Endothelial cell of umbilical vein (primary cell): ENCODE data around the gene RAB21. TPM values are rescaled to one million over a fixed set of nuclear protein-coding genes. Genes with fewer than 3 reads are reported as not detected.

Source experiments
- BruUV-seq: library from RNA; stranded (reverse); fragments of 400-500 nt; replicated peaks from 2 replicates; lab custom pipeline; 2021; lab: Mats Ljungman, UMichigan
- CTCF ChIA-PET: fragments of 300-600, 350-600 bp; sonication (Branson Sonifier 250); formaldehyde crosslinking; loops from one replicate; lab custom pipeline; 2021; ENCODE audit warnings: antibody characterized with exemption, inconsistent platforms; lab: Charles Lee
- POLR2A ChIA-PET: fragments of 300-600, 350-600 bp; sonication (Branson Sonifier 250); formaldehyde crosslinking; loops from one replicate; lab custom pipeline; 2021; ENCODE audit warnings: antibody characterized with exemption, inconsistent platforms; lab: Charles Lee
- DNase-seq: peaks from one replicate; pipeline ENCODE4 v3.0.0-alpha.2; 2011; ENCODE audit warnings: low read depth, low spot score
- FAIRE-seq: peaks from 2 replicates; lab custom pipeline; 2011; peaks lifted over from hg19 to GRCh38; lab: Jason Lieb, UNC
- H2AFZ ChIP-seq: 2 replicates; pipeline ENCODE4 v1.6.0; 2012; ENCODE audit warnings: low read depth, low read length, control low read depth, inconsistent platforms
- H3K27ac ChIP-seq: 2 replicates; pipeline ENCODE4 v1.5.1; 2011; ENCODE audit warnings: low read depth, mild to moderate bottlenecking, control low read depth, low read length, moderate library complexity; ENCODE audit not compliant: insufficient read depth
- H3K27me3 ChIP-seq, 2 experiments: 2 replicates each; pipeline versions ENCODE4 v1.6.0 to v1.6.1; 2011; ENCODE audit warnings: low read length in 2 of 2, mixed read lengths in 1 of 2; ENCODE audit not compliant: control insufficient read depth in 2 of 2, insufficient read depth in 2 of 2
- H3K36me3 ChIP-seq, 2 experiments: 2 replicates in 1 of 2; 3 replicates in 1 of 2; pipeline ENCODE4 v1.5.1; 2011; ENCODE audit warnings: low read length in 2 of 2, mild to moderate bottlenecking in 1 of 2, moderate library complexity in 1 of 2; ENCODE audit not compliant: control insufficient read depth in 2 of 2, insufficient read depth in 2 of 2; ENCODE audit errors: extremely low read depth in 1 of 2
- H3K4me1 ChIP-seq: 3 replicates; pipeline ENCODE4 v1.5.1; 2011; ENCODE audit warnings: mild to moderate bottlenecking, low read length; ENCODE audit not compliant: control insufficient read depth, insufficient read depth; ENCODE audit errors: extremely low read depth
- H3K4me2 ChIP-seq: 2 replicates; pipeline ENCODE4 v1.6.1; 2011; ENCODE audit warnings: low read length, control low read depth, mixed read lengths; ENCODE audit not compliant: insufficient read depth
- H3K4me3 ChIP-seq, 3 experiments: fragments of 200-600 bp in 1 of 3; sonication (generic), shearing (Covaris generic) in 1 of 3; replicated peaks in 1 of 3; 2 replicates each; pipeline ENCODE4 v1.5.1; 2011 to 2016; ENCODE audit warnings: control low read depth in 3 of 3, low read length in 3 of 3, mild to moderate bottlenecking in 2 of 3, inconsistent platforms in 1 of 3, low read depth in 1 of 3, moderate library complexity in 1 of 3; ENCODE audit not compliant: insufficient read depth in 1 of 3
- H3K79me2 ChIP-seq: 2 replicates; pipeline ENCODE4 v1.6.0; 2012; ENCODE audit warnings: low read length, inconsistent platforms; ENCODE audit not compliant: control insufficient read depth, insufficient read depth
- H3K9ac ChIP-seq: replicated peaks from 2 replicates; pipeline ENCODE3; 2011; ENCODE audit warnings: low read length, control low read depth; ENCODE audit not compliant: insufficient read depth; ENCODE audit errors: extremely low read depth
- H3K9me1 ChIP-seq: replicated peaks from 3 replicates; pipeline ENCODE4 v1.6.0; 2011; ENCODE audit warnings: mild to moderate bottlenecking, low read length; ENCODE audit not compliant: control insufficient read depth, insufficient read depth; ENCODE audit errors: extremely low read depth
- H3K9me3 ChIP-seq: replicated peaks from 2 replicates; pipeline ENCODE4 v1.5.1; 2012; ENCODE audit warnings: low read length, inconsistent platforms; ENCODE audit not compliant: control insufficient read depth, insufficient read depth
- H4K20me1 ChIP-seq: replicated peaks from 2 replicates; pipeline ENCODE3; 2011; ENCODE audit warnings: mild to moderate bottlenecking, low read length; ENCODE audit not compliant: control insufficient read depth, insufficient read depth; ENCODE audit errors: extremely low read depth
- FOS ChIP-seq: IDR thresholded peaks from 2 replicates; pipeline ENCODE4 v1.6.1; 2011; ENCODE audit warnings: mild to moderate bottlenecking, low read length, moderate library complexity, borderline replicate concordance; ENCODE audit not compliant: insufficient read depth
- MYC ChIP-seq: IDR thresholded peaks from one replicate; pipeline ENCODE4 v1.6.1; 2011; ENCODE audit warnings: mild to moderate bottlenecking, low read depth, low read length
- dilution Hi-C: fragments of 300-500 bp; cut with MboI; formaldehyde crosslinking; loops from one replicate; pipeline ENCODE4 v1.15.0; 2019; ENCODE audit warnings: low sequenced_read_pairs; ENCODE audit not compliant: extremely low pct_ligation_motif_present
- intact Hi-C: fragments of 100-400 bp; cut with micrococcal nuclease; formaldehyde crosslinking; loops from one replicate; pipeline ENCODE4 v1.10.0; 2022
- polyA plus RNA-seq, 4 experiments: library from polyadenylated mRNA; depleted of rRNA in 3 of 4; stranded (reverse) in 3 of 4; unstranded in 1 of 4; fragments of >200 nt; gene quantifications; 2 replicates each; pipeline versions ENCODE4 v1.2.1 to v1.2.3, GENCODE V29; 2011 to 2012; ENCODE audit warnings: missing spikeins in 1 of 4
- total RNA-seq: library from RNA; stranded (reverse); gene quantifications from 2 replicates; pipeline ENCODE4 v1.2.3, GENCODE V29; 2021
- TF ChIP-seq, protein P1 (sequence below), 2 donors: IDR thresholded peaks; 1 replicate in 1 of 2; 2 replicates in 1 of 2; pipeline ENCODE4 v1.5.1; 2011; ENCODE audit warnings: low read length in 2 of 2, mild to moderate bottlenecking in 2 of 2, moderate library complexity in 2 of 2, control low read depth in 1 of 2, inconsistent platforms in 1 of 2, low read depth in 1 of 2; ENCODE audit not compliant: insufficient read depth in 1 of 2; ENCODE audit errors: extremely low read depth in 1 of 2

The RAB21 gene
- total and polyA plus RNA-seq, 2 donors (not counting 3 experiments of a cell fraction or from before 2014, with no cell fraction given): 1.8 to 49.6 TPM

DNA sequence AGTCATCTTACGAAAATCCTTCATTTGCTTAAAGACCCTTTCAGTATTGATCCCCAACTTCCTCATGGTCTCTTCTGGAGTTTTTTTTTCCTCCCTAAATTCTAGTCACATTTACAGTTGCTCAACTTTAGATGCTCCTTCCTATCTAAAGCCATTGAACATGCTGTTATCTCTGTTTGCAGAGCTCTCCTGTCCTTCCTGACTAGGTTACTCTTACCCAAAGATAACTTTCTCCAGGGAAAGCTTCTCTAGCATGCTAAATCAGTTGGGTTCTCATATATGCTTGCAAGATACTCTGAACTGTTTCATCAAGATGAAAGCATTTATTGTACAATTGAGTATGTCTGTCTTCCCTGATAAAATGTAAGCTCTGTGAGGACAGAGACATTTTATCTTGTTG lies 1.8 kb upstream of the RAB21 start:
- H3K4me2 ChIP-seq: no peak overlapping the region
- DNase-seq (no peak), FAIRE-seq (no peak)
- no peaks in the 10 kb centered on the region for H3K9me1 ChIP-seq
- no peak overlapping the region for H3K9ac ChIP-seq
- TF ChIP-seq MYC: no peak
- ChIA-PET POLR2A (no interaction called here), CTCF (no interaction called here)
- BruUV-seq: no TSS peak
- no peaks in the 10 kb centered on the region for H3K36me3 ChIP-seq
- H2AFZ ChIP-seq: no peak overlapping the region
- H3K27me3 ChIP-seq: peaks cover 15 to 46% of the 10 kb centered on the region in 2 experiments
- no peaks in the 10 kb centered on the region for H3K9me3 ChIP-seq
- H3K79me2 ChIP-seq: peaks cover 28% of the 10 kb centered on the region
- H3K4me1 ChIP-seq: peaks cover 16% of the 10 kb centered on the region
- no peak overlapping the region for H3K4me3 ChIP-seq
- no peak overlapping the region for H3K27ac ChIP-seq
- intact Hi-C loops (no loop called here), dilution Hi-C loops (no loop called here)
- H4K20me1 ChIP-seq: no peaks in the 10 kb centered on the region

DNA sequence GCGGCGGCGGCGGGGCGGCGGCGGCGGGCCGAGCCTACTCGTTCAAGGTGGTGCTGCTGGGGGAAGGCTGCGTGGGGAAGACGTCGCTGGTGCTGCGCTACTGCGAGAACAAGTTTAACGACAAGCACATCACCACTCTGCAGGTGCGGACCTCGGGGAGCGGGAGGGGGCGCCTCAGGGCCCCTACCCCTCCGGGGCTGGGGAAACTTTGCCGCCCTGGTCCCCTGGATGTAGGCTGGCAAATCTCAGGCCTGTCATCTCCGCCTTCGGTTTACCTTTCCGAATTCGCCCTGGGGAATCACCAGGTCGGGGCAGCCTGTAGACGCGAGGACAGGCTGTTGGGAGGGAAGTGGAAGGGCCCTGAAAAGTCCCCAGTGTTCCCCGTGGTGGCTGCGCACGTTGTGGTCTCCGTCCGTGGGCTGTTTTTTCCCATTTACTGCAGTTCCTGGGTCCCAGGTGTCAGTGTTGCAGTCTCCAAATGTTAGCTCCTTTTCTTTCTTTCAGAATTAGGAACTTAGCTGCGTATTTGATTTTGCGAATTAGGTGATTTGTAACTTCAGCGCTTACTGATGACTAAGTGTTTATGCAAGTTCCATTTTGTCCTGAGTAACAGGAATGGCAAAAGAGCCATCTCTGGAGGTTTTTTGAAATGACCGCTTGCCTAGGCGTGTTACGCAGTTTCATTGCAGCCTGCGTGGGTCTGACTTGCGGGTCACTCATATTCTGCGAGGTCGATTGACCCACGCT lies 656 bp downstream of the RAB21 start:
- H3K9me3 ChIP-seq: no peaks in the 10 kb centered on the region
- H3K27me3 ChIP-seq: peaks cover 4 to 23% of the 10 kb centered on the region in 2 experiments
- intact Hi-C loops (loop anchor here (2.0 kb wide), 1 partner anchor 69 kb away; the partner anchor contains the start of gene TMEM19), dilution Hi-C loops (no loop called here)
- BruUV-seq: no TSS peak
- FAIRE-seq: peak; percentile 84
- H3K9me1 ChIP-seq: no peaks in the 10 kb centered on the region
- CTCF ChIA-PET: interaction anchor here (0.6 to 1.5 kb wide), 8 partner anchors 8 to 339 kb away, joined by 3 to 5 read pairs (median 3); partner anchors contain the start of gene TPH2
- H3K27ac ChIP-seq: peak overlapping the region; percentile 73
- peaks cover 3% of the 10 kb centered on the region for H4K20me1 ChIP-seq
- H3K36me3 ChIP-seq: no peaks in the 10 kb centered on the region
- peaks cover 16% of the 10 kb centered on the region for H3K4me1 ChIP-seq
- H2AFZ ChIP-seq: peak overlapping the region; percentile 69
- H3K9ac ChIP-seq: peak overlapping the region; percentile 79
- TF ChIP-seq FOS: peak; percentile 23
- TF ChIP-seq, protein P1, sequence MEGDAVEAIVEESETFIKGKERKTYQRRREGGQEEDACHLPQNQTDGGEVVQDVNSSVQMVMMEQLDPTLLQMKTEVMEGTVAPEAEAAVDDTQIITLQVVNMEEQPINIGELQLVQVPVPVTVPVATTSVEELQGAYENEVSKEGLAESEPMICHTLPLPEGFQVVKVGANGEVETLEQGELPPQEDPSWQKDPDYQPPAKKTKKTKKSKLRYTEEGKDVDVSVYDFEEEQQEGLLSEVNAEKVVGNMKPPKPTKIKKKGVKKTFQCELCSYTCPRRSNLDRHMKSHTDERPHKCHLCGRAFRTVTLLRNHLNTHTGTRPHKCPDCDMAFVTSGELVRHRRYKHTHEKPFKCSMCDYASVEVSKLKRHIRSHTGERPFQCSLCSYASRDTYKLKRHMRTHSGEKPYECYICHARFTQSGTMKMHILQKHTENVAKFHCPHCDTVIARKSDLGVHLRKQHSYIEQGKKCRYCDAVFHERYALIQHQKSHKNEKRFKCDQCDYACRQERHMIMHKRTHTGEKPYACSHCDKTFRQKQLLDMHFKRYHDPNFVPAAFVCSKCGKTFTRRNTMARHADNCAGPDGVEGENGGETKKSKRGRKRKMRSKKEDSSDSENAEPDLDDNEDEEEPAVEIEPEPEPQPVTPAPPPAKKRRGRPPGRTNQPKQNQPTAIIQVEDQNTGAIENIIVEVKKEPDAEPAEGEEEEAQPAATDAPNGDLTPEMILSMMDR (IDR thresholded peaks at IDR 0.05; ENCODE audit: extremely low read depth in 1 of 2, insufficient read depth in 1 of 2, low read depth in 1 of 2, low read length in 2 of 2): no peak
- peaks cover 52% of the 10 kb centered on the region for H3K79me2 ChIP-seq
- POLR2A ChIA-PET: interaction anchor here (0.9 kb wide), 1 partner anchor 8 kb away, joined by 3 read pairs; no protein-coding TSS in a partner anchor
- H3K4me2 ChIP-seq: peak overlapping the region; percentile 85
- peak overlapping the region; percentile 43 to 90 (median 67) for H3K4me3 ChIP-seq
- peak; percentile 70 for DNase-seq
